K562 (cell line): ENCODE data around the gene ZMIZ1. TPM values are rescaled to one million over a fixed set of nuclear protein-coding genes. Genes with fewer than 3 reads are reported as not detected.

Source experiments
- E2F1 ChIP-seq: sonication (generic); formaldehyde crosslinking; IDR thresholded peaks from 2 replicates; pipeline ENCODE4 v1.8.1; 2023; ENCODE audit warnings: mild to moderate bottlenecking, missing genetic modification reagents, moderate library complexity
- EHMT2 ChIP-seq: fragments of 450-650 bp; IDR thresholded peaks from 2 replicates; pipeline ENCODE4 v1.6.1; 2018; ENCODE audit warnings: antibody characterized with exemption
- NCOR1 ChIP-seq: fragments of 450-650 bp; IDR thresholded peaks from 2 replicates; pipeline ENCODE4 v1.6.1; 2016; ENCODE audit warnings: mild to moderate bottlenecking, moderate library complexity
- PHB2 ChIP-seq: fragments of 450-650 bp; IDR thresholded peaks from 2 replicates; pipeline ENCODE4 v1.6.1; 2017; ENCODE audit warnings: low read depth
- SMAD3 ChIP-seq: fragments of 450-650 bp; formaldehyde crosslinking; conservative IDR thresholded peaks from 2 replicates; pipeline ENCODE4 v1.4.0; 2020; ENCODE audit warnings: mild to moderate bottlenecking
- ZNF124 ChIP-seq: sonication (generic); formaldehyde crosslinking; IDR thresholded peaks from 2 replicates; pipeline ENCODE4 v1.8.1; 2022; ENCODE audit warnings: missing genetic modification reagents
- polyA plus RNA-seq, 8 experiments: library from polyadenylated mRNA; depleted of rRNA in 4 of 8; stranded (reverse) in 5 of 8; unstranded in 3 of 8; fragments of >200 nt; fragmentation: Nextera tagmentation in 2 of 8; fragmentation: Illumina TruSeq in 1 of 8; extraction: Ambion mirVana in 2 of 8; extraction: Trizol in 1 of 8; gene quantifications; 2 replicates each; pipeline versions ENCODE4 v1.2.1 to v1.2.3, GENCODE V29; 2011 to 2014; ENCODE audit warnings: inconsistent platforms in 1 of 8, missing spikeins in 1 of 8
- total RNA-seq, 7 experiments: library from RNA; depleted of rRNA in 6 of 7; stranded (reverse); fragments of >200 nt in 6 of 7; fragmentation: Illumina TruSeq in 2 of 7; extraction: Trizol in 2 of 7; gene quantifications; 2 replicates each; pipeline versions ENCODE4 v1.2.1 to v1.2.3, GENCODE V29; 2011 to 2021; ENCODE audit warnings: low replicate concordance in 1 of 7
- TF ChIP-seq, protein P1 (sequence below): sonication (generic); formaldehyde crosslinking; IDR thresholded peaks from 2 replicates; pipeline ENCODE4 v1.4.0; 2020; ENCODE audit warnings: mild to moderate bottlenecking, missing genetic modification reagents

The ZMIZ1 gene
- total and polyA plus RNA-seq, 9 of the 15 experiments (the other 6 are each of a cell fraction or from before 2014, with no cell fraction given) = 1.0 to 37.3 (median 4.3) TPM

GRCh38 chr10:79273604-79274003 lies 204.8 kb downstream of the ZMIZ1 start (continued):
- TF ChIP-seq E2F1 (CRISPR knock-in tag) (no peak), ZNF124 (CRISPR knock-in tag) (no peak), NCOR1 (no peak), EHMT2 (no peak), PHB2 (no peak), SMAD3 (CRISPR knock-in tag) (no peak)
- TF ChIP-seq, protein P1, sequence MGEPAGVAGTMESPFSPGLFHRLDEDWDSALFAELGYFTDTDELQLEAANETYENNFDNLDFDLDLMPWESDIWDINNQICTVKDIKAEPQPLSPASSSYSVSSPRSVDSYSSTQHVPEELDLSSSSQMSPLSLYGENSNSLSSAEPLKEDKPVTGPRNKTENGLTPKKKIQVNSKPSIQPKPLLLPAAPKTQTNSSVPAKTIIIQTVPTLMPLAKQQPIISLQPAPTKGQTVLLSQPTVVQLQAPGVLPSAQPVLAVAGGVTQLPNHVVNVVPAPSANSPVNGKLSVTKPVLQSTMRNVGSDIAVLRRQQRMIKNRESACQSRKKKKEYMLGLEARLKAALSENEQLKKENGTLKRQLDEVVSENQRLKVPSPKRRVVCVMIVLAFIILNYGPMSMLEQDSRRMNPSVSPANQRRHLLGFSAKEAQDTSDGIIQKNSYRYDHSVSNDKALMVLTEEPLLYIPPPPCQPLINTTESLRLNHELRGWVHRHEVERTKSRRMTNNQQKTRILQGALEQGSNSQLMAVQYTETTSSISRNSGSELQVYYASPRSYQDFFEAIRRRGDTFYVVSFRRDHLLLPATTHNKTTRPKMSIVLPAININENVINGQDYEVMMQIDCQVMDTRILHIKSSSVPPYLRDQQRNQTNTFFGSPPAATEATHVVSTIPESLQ = no peak
